ENCODE results near the gene OR12D3.

DNA sequence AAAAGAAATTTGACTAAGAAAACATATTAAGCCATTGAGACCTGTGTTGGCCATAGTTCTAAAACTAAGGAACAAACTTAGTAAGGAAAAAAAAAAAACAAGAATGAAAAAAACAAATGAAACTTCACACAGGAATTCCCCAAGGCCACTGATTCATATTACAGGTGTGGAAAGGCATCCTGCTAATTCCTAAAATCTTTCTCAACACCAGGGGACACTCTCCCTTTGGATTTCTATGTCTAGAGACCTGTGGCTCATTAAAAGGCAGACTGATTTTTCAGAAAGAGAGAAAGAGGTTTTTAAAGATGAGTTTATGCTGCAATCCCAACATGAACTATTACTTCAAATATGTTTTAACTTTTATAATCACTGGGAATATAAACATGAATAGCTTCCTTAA, 39.5 kb upstream of the OR12D3 start, which contains the start of gene OR12D1:
- TF ChIP-seq CREB1 (CRISPR knock-in tag; IDR thresholded peaks at IDR 0.05): no peak
- TF ChIP-seq, protein P1, sequence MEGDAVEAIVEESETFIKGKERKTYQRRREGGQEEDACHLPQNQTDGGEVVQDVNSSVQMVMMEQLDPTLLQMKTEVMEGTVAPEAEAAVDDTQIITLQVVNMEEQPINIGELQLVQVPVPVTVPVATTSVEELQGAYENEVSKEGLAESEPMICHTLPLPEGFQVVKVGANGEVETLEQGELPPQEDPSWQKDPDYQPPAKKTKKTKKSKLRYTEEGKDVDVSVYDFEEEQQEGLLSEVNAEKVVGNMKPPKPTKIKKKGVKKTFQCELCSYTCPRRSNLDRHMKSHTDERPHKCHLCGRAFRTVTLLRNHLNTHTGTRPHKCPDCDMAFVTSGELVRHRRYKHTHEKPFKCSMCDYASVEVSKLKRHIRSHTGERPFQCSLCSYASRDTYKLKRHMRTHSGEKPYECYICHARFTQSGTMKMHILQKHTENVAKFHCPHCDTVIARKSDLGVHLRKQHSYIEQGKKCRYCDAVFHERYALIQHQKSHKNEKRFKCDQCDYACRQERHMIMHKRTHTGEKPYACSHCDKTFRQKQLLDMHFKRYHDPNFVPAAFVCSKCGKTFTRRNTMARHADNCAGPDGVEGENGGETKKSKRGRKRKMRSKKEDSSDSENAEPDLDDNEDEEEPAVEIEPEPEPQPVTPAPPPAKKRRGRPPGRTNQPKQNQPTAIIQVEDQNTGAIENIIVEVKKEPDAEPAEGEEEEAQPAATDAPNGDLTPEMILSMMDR (IDR thresholded peaks at IDR 0.05): no peak
- no peak for TF ChIP-seq ATF1 (CRISPR knock-in tag; IDR thresholded peaks at IDR 0.05)
- no peak for TF ChIP-seq TEAD4 (CRISPR knock-in tag; IDR thresholded peaks at IDR 0.05)
- no peak for TF ChIP-seq ZNF138 (CRISPR knock-in tag; conservative IDR thresholded peaks at IDR 0.05)
- TF ChIP-seq TCF7 (CRISPR knock-in tag; IDR thresholded peaks at IDR 0.05; ENCODE audit: low read depth): no peak
- no peak for TF ChIP-seq HMGA2 (CRISPR knock-in tag; IDR thresholded peaks at IDR 0.05)
- TF ChIP-seq, protein P2, sequence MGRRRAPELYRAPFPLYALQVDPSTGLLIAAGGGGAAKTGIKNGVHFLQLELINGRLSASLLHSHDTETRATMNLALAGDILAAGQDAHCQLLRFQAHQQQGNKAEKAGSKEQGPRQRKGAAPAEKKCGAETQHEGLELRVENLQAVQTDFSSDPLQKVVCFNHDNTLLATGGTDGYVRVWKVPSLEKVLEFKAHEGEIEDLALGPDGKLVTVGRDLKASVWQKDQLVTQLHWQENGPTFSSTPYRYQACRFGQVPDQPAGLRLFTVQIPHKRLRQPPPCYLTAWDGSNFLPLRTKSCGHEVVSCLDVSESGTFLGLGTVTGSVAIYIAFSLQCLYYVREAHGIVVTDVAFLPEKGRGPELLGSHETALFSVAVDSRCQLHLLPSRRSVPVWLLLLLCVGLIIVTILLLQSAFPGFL (CRISPR knock-in tag; IDR thresholded peaks at IDR 0.05; ENCODE audit: borderline replicate concordance): no peak
- no peak for TF ChIP-seq SMAD4 (CRISPR knock-in tag; IDR thresholded peaks at IDR 0.05)
